SU-DHL-6 (cell line): ENCODE measurements around the gene DNAH11.

ENCODE experiments used
- EZH2phosphoT487 ChIP-seq: fragments of 200-600 bp; sonication (generic), shearing (Covaris generic); conservative IDR thresholded peaks from 2 replicates; pipeline ENCODE4 v1.6.1; 2018; ENCODE audit warnings: mild to moderate bottlenecking, antibody characterized with exemption, low read length, moderate library complexity, mixed read lengths
- TF ChIP-seq, protein P1 (sequence below): fragments of 200-600 bp; sonication (generic); IDR thresholded peaks from one replicate; pipeline ENCODE4 v1.5.1; 2017; ENCODE audit warnings: antibody characterized with exemption, mild to moderate bottlenecking, low read length, moderate library complexity; ENCODE audit not compliant: insufficient read depth, poor library complexity, severe bottlenecking

DNA sequence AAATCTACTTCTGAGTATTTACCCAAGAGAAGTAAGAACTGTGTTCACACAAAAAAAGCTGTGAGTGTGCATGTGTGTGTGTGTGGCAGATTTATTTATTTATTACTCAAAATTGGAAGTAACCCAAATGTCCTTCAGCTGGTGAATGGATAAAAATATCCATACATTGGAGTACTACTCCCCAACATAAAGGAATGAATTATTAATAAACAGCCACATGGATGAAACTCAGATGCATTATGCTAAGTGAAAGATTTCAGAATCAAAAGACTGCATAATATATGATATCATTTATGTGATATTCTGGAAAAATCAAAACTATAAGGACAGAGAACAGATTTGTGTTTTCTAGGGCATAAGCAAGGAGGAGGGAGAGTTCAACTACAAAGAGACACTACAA is 47.1 kb upstream of the DNAH11 start:
- TF ChIP-seq, protein P1, sequence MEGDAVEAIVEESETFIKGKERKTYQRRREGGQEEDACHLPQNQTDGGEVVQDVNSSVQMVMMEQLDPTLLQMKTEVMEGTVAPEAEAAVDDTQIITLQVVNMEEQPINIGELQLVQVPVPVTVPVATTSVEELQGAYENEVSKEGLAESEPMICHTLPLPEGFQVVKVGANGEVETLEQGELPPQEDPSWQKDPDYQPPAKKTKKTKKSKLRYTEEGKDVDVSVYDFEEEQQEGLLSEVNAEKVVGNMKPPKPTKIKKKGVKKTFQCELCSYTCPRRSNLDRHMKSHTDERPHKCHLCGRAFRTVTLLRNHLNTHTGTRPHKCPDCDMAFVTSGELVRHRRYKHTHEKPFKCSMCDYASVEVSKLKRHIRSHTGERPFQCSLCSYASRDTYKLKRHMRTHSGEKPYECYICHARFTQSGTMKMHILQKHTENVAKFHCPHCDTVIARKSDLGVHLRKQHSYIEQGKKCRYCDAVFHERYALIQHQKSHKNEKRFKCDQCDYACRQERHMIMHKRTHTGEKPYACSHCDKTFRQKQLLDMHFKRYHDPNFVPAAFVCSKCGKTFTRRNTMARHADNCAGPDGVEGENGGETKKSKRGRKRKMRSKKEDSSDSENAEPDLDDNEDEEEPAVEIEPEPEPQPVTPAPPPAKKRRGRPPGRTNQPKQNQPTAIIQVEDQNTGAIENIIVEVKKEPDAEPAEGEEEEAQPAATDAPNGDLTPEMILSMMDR, result no peak
- no peak for TF ChIP-seq EZH2phosphoT487
